Measurements from ENCODE around the gene NCK1. TPM values are rescaled to one million over a fixed set of nuclear protein-coding genes. Genes with fewer than 3 reads are reported as not detected.

The NCK1 gene
- polyA plus RNA-seq, 2 of the 4 experiments (the other 2 are of a cell fraction): 30.2 to 60.8 TPM

GRCh38 chr3:136819392-136819730 lies 42.6 kb upstream of the NCK1 start:
- CTCF ChIA-PET: no interaction called here
- POLR2A ChIA-PET: interaction anchor here (1.0 kb wide), 2 partner anchors 42 to 67 kb away, joined by 4 to 6 read pairs; partner anchors contain the start of genes NCK1 and STAG1

GRCh38 chr3:136819731-136820679 lies 42.0 kb upstream of the NCK1 start:
- Histone ChIP-seq H3K27ac (peak overlapping the region; percentile 92 to 98), H3K4me1 (peaks cover 14% of the 10 kb centered on the region; the same call in 2 of the 3 replicates), H3K4me2 (peak overlapping the region; percentile 87), H3K4me3 (peak overlapping the region; percentile 75), H3K9me3 (0 out of 3 replicates have a peak, but pooled peaks cover 10% of the 10 kb centered on the region)
- FAIRE-seq (no peak), DNase-seq (ENCODE audit: low read depth in 1 of 2, low spot score in 1 of 2) (peak; percentile 17 to 68), ATAC-seq (peak; percentile 64 to 67)
- TF ChIP-seq PBX3 (IDR thresholded peaks at IDR 0.05) (no peak), MAX (IDR thresholded peaks at IDR 0.05) (peak; percentile 61), SMC3 (IDR thresholded peaks at IDR 0.05) (0 out of 3 replicates have a peak, but pooled peaks have one; percentile 3), JUN (IDR thresholded peaks at IDR 0.05) (0 out of 5 replicates have a peak, but pooled peaks of 1 of the 2 experiments have one; percentile 5), REST (IDR thresholded peaks at IDR 0.05) (peak; percentile 86), E2F6 (IDR thresholded peaks at IDR 0.05; ENCODE audit: borderline replicate concordance, low read depth) (peak; percentile 14; the same call in 1 of the 2 replicates)
- CTCF ChIA-PET: interaction anchor here (1.7 kb wide), 1 partner anchor 194 kb away, joined by 5 read pairs; no protein-coding TSS in a partner anchor
- 23% methylated on average over 39 of the region's 51 CpGs for WGBS (ENCODE audit: missing lambda C conversion rate)
- POLR2A ChIA-PET: interaction anchor here (1.0 to 1.7 kb wide), 2 partner anchors 42 to 67 kb away, joined by 4 to 5 read pairs; partner anchors contain the start of genes NCK1 and STAG1

More at GRCh38 chr3:136819392-136819730, 42.6 kb upstream of the NCK1 start:
- peak overlapping the region; percentile 92 to 98 for H3K27ac ChIP-seq
- H3K9me3 ChIP-seq: 0 out of 3 replicates have a peak, but pooled peaks cover 10% of the 10 kb centered on the region
- H3K4me3 ChIP-seq: peak overlapping the region; percentile 75
- H3K4me1 ChIP-seq: peaks cover 14% of the 10 kb centered on the region; the same call in 2 of the 3 replicates
- H3K4me2 ChIP-seq: peak overlapping the region; percentile 87
- 0 out of 2 replicates have a peak, but pooled peaks have one; percentile 2 for TF ChIP-seq MAX (IDR thresholded peaks at IDR 0.05)
- TF ChIP-seq EP300 (IDR thresholded peaks at IDR 0.05): no peak
- no peak for TF ChIP-seq ZSCAN20 (CRISPR knock-in tag; IDR thresholded peaks at IDR 0.05)
- peak in 1 of 2 experiments; percentile 0; a peak in 1 of 5 replicates for TF ChIP-seq JUN (IDR thresholded peaks at IDR 0.05)
- no peak for TF ChIP-seq BHLHE40 (IDR thresholded peaks at IDR 0.05; ENCODE audit: low read depth, low read length)
- TF ChIP-seq FOSL2 (IDR thresholded peaks at IDR 0.05): no peak
- peak; percentile 82 for TF ChIP-seq FOSL2 (CRISPR knock-in tag; IDR thresholded peaks at IDR 0.05)
- TF ChIP-seq ATOH8 (CRISPR knock-in tag; IDR thresholded peaks at IDR 0.05; ENCODE audit: low read depth): no peak
- no peak for TF ChIP-seq JUNB (IDR thresholded peaks at IDR 0.05)
- no peak for FAIRE-seq
- ATAC-seq: peak; percentile 80 to 84
- WGBS (ENCODE audit: missing lambda C conversion rate): 3% methylated on average over 6 of the region's 21 CpGs
- DNase-seq (ENCODE audit: low read depth in 1 of 2, low spot score in 1 of 2): peak; percentile 35 to 66

Data from A549 (cell line).